SK-N-SH treated with all-trans-retinoic acid at 6 μM for 48 hours (cell line): ENCODE results near the gene YEATS4.

Experiments used
- CSRNP3 ChIP-seq: fragments of 250-450 bp; sonication (Bioruptor Pico); IDR thresholded peaks from 2 replicates; pipeline ENCODE4 v1.5.1; 2021; ENCODE audit warnings: mild to moderate bottlenecking, moderate library complexity
- ESRRG ChIP-seq: fragments of 250-450 bp; sonication (Bioruptor Pico); IDR thresholded peaks from 2 replicates; pipeline ENCODE4 v1.6.1; 2021; ENCODE audit warnings: mild to moderate bottlenecking
- OSR1 ChIP-seq: fragments of 250-450 bp; sonication (Bioruptor Pico); IDR thresholded peaks from 2 replicates; pipeline ENCODE4 v1.8.0; 2022; ENCODE audit warnings: moderate library complexity, mild to moderate bottlenecking, inconsistent platforms
- POU6F1 ChIP-seq: fragments of 250-450 bp; sonication (Bioruptor Pico); IDR thresholded peaks from 2 replicates; pipeline ENCODE4 v1.8.0; 2021; ENCODE audit warnings: low read depth, mild to moderate bottlenecking, moderate library complexity, borderline replicate concordance
- SNAI2 ChIP-seq: fragments of 250-450 bp; sonication (Bioruptor Pico); IDR thresholded peaks from 2 replicates; pipeline ENCODE4 v1.5.0; 2020; ENCODE audit warnings: mild to moderate bottlenecking, moderate library complexity
- TOX ChIP-seq: fragments of 250-450 bp; sonication (Bioruptor Pico); IDR thresholded peaks from 2 replicates; pipeline ENCODE4 v1.8.0; 2021; ENCODE audit warnings: mild to moderate bottlenecking, moderate library complexity, borderline replicate concordance
- ZFP30 ChIP-seq: fragments of 450-650 bp; formaldehyde crosslinking; IDR thresholded peaks from 2 replicates; pipeline ENCODE4 v1.5.0; 2022; ENCODE audit warnings: mild to moderate bottlenecking, moderate library complexity
- TF ChIP-seq, protein P1 (sequence below): fragments of 250-450 bp; sonication (Bioruptor Pico); IDR thresholded peaks from 2 replicates; pipeline ENCODE4 v1.8.0; 2020; ENCODE audit warnings: mild to moderate bottlenecking, moderate library complexity, borderline replicate concordance

GRCh38 chr12:69330475-69331473 is 28.8 kb upstream of the YEATS4 start:
- TF ChIP-seq SNAI2 (CRISPR knock-in tag) (no peak), CSRNP3 (CRISPR knock-in tag) (no peak), TOX (no peak), ESRRG (CRISPR knock-in tag) (no peak), ZFP30 (no peak), POU6F1 (CRISPR knock-in tag) (no peak), OSR1 (CRISPR knock-in tag) (no peak)
- TF ChIP-seq, protein P1, sequence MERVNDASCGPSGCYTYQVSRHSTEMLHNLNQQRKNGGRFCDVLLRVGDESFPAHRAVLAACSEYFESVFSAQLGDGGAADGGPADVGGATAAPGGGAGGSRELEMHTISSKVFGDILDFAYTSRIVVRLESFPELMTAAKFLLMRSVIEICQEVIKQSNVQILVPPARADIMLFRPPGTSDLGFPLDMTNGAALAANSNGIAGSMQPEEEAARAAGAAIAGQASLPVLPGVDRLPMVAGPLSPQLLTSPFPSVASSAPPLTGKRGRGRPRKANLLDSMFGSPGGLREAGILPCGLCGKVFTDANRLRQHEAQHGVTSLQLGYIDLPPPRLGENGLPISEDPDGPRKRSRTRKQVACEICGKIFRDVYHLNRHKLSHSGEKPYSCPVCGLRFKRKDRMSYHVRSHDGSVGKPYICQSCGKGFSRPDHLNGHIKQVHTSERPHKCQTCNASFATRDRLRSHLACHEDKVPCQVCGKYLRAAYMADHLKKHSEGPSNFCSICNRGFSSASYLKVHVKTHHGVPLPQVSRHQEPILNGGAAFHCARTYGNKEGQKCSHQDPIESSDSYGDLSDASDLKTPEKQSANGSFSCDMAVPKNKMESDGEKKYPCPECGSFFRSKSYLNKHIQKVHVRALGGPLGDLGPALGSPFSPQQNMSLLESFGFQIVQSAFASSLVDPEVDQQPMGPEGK (CRISPR knock-in tag) = no peak
